T-helper 22 cell (primary cell): ENCODE data around the gene TJP2.

ENCODE experiments used
- DNase-seq: peaks from one replicate; pipeline ENCODE4 v3.0.0-alpha.2; 2020; ENCODE audit warnings: low read depth

TJP2 gene

GRCh38 chr9:69173891-69174615, at the start of gene TJP2:
Gene TJP2, plus strand, starts transcription at chr9:69174277. Its CDS starts 96 bp downstream, at chr9:69174373.
- DNase-seq = peak; percentile 12

- no peak for DNase-seq
Observed at GRCh38 chr9:69130456-69131441, 43.3 kb upstream of the TJP2 start.

GRCh38 chr9:69131682-69132081, 42.4 kb upstream of the TJP2 start:
- no peak for DNase-seq

- DNase-seq = no peak
Observed at GRCh38 chr9:69132361-69132760, 41.7 kb upstream of the TJP2 start.

GRCh38 chr9:69134412-69134811, 39.7 kb upstream of the TJP2 start:
- no peak for DNase-seq

- DNase-seq = no peak
Observed at GRCh38 chr9:69136185-69136584, 37.9 kb upstream of the TJP2 start.

- no peak for DNase-seq
Observed at GRCh38 chr9:69136779-69137178, 37.3 kb upstream of the TJP2 start.

GRCh38 chr9:69137311-69137710, 36.8 kb upstream of the TJP2 start:
- DNase-seq = no peak

- no peak for DNase-seq
Observed at GRCh38 chr9:69139596-69139995, 34.5 kb upstream of the TJP2 start.

GRCh38 chr9:69140123-69140735, 33.8 kb upstream of the TJP2 start:
- no peak for DNase-seq

- DNase-seq = no peak
Observed at GRCh38 chr9:69141851-69142250, 32.2 kb upstream of the TJP2 start.

GRCh38 chr9:69143291-69143690, 30.8 kb upstream of the TJP2 start:
- DNase-seq = no peak

GRCh38 chr9:69145144-69145715, 28.8 kb upstream of the TJP2 start:
- no peak for DNase-seq

GRCh38 chr9:69147041-69147834, 26.8 kb upstream of the TJP2 start:
- DNase-seq = no peak

- no peak for DNase-seq
Observed at GRCh38 chr9:69149321-69149807, 24.7 kb upstream of the TJP2 start.

- no peak for DNase-seq
Observed at GRCh38 chr9:69151506-69151905, 22.6 kb upstream of the TJP2 start.

- DNase-seq = no peak
Observed at GRCh38 chr9:69153707-69154521, 20.2 kb upstream of the TJP2 start.

- no peak for DNase-seq
Observed at GRCh38 chr9:69155341-69156030, 18.6 kb upstream of the TJP2 start.

- DNase-seq = no peak
Observed at GRCh38 chr9:69157751-69158466, 16.2 kb upstream of the TJP2 start.
